ENCODE results near the gene SLC13A4. TPM values are rescaled to one million over a fixed set of nuclear protein-coding genes. Genes with fewer than 3 reads are reported as not detected.

Gene SLC13A4
- total and polyA plus RNA-seq, 2 of the 4 experiments (the other 2 are of a cell fraction), result 0.10 TPM; not detected in 1

DNA sequence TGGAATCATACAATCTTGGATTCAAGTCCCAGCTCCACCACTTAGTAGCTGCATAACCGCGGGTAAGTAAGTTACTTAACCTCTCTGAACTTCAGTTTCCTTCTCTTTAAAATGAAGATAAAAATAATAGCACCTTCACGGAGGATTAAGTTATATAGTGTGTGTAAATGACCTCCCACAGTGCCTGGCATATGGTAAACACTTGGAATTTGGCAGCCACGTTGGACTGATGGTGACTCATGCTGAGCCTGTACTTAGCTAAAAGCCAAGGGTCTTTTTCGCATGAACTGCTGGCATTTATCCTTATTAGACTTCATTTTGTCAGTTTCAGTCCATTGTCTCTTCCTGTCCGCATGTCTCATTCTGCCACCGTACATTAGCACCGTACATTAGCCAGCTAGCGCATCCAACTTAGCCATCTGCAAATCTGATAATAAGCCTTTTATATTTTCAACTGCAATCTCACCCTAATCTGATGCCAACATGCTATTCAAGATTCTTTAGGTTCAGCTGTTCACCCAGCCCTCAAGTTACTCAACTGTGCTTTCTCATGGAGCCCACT lies 11.2 kb downstream of the SLC13A4 start:
- ChIA-PET CTCF (interaction anchor here (0.6 to 0.8 kb wide), 3 partner anchors 11 to 29 kb away, joined by 3 to 5 read pairs (median 3); no protein-coding TSS in a partner anchor), POLR2A (ENCODE audit: unreplicated experiment) (no interaction called here)
- H3K9ac ChIP-seq (ENCODE audit: low read depth, low read length), result no peak overlapping the region
- 0 out of 2 replicates have a peak overlapping the region, but pooled peaks have one; percentile 20 for H2BK20ac ChIP-seq (ENCODE audit: low read depth, low read length)
- H3K79me1 ChIP-seq (ENCODE audit: low read depth in 1 of 2, low read length in 2 of 2), result peaks cover 0 to 8% of the 10 kb centered on the region in 2 experiments; a peak in 2 of 4 replicates
- BruUV-seq (replicated peaks), result no TSS peak
- no peaks in the 10 kb centered on the region for H3K27me3 ChIP-seq (ENCODE audit: control insufficient read depth, insufficient read depth, low read length)
- H4K8ac ChIP-seq (ENCODE audit: low read depth in 2 of 2, low read length in 2 of 2), result peak overlapping the region in 1 of 2 experiments; percentile 79; a peak in 1 of 4 replicates
- peak; percentile 78 for TF ChIP-seq FOS (IDR thresholded peaks at IDR 0.05; ENCODE audit: low read depth, low read length)
- TF ChIP-seq MAFK (IDR thresholded peaks at IDR 0.05; ENCODE audit: low read depth, low read length), result no peak
- TF ChIP-seq RCOR1 (IDR thresholded peaks at IDR 0.05; ENCODE audit: insufficient replicate concordance, low read length), result no peak
- TF ChIP-seq, protein P1, sequence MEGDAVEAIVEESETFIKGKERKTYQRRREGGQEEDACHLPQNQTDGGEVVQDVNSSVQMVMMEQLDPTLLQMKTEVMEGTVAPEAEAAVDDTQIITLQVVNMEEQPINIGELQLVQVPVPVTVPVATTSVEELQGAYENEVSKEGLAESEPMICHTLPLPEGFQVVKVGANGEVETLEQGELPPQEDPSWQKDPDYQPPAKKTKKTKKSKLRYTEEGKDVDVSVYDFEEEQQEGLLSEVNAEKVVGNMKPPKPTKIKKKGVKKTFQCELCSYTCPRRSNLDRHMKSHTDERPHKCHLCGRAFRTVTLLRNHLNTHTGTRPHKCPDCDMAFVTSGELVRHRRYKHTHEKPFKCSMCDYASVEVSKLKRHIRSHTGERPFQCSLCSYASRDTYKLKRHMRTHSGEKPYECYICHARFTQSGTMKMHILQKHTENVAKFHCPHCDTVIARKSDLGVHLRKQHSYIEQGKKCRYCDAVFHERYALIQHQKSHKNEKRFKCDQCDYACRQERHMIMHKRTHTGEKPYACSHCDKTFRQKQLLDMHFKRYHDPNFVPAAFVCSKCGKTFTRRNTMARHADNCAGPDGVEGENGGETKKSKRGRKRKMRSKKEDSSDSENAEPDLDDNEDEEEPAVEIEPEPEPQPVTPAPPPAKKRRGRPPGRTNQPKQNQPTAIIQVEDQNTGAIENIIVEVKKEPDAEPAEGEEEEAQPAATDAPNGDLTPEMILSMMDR (conservative IDR thresholded peaks at IDR 0.05; ENCODE audit: low read depth, low read length), result no peak
- TF ChIP-seq BHLHE40 (IDR thresholded peaks at IDR 0.05; ENCODE audit: low read depth, low read length), result peak; percentile 15; the same call in 1 of the 2 replicates
- no peak for TF ChIP-seq RFX5 (IDR thresholded peaks at IDR 0.05; ENCODE audit: low read depth, low read length)
- no peak for TF ChIP-seq CEBPB (IDR thresholded peaks at IDR 0.05; ENCODE audit: low read depth, low read length)
- TF ChIP-seq SMC3 (IDR thresholded peaks at IDR 0.05; ENCODE audit: low read depth, low read length), result peak; percentile 4; the same call in 1 of the 2 replicates
- no peak for TF ChIP-seq MAZ (IDR thresholded peaks at IDR 0.05; ENCODE audit: borderline replicate concordance, low read depth, low read length)
- no peak for TF ChIP-seq CHD1 (IDR thresholded peaks at IDR 0.05; ENCODE audit: low read depth, low read length)
- no peak overlapping the region for H4K91ac ChIP-seq (ENCODE audit: insufficient read depth, low read depth, low read length)
- no peak overlapping the region for H3K27ac ChIP-seq (ENCODE audit: insufficient read depth, low read length)
- no peak overlapping the region for H3K4me3 ChIP-seq (ENCODE audit: insufficient read depth, low read depth, low read length)
- intact Hi-C loops (cut with micrococcal nuclease) (no loop called here), in situ Hi-C loops (cut with MboI; ENCODE audit: low sequenced_read_pairs) (no loop called here), dilution Hi-C loops (cut with HindIII; ENCODE audit: low sequenced_read_pairs, unreplicated experiment) (no loop called here)
- H4K5ac ChIP-seq (ENCODE audit: low read depth, low read length), result no peak overlapping the region
- peaks cover 12% of the 10 kb centered on the region for H3K9me1 ChIP-seq (ENCODE audit: insufficient read depth, low read length)
- peak overlapping the region; percentile 20; the same call in 1 of the 2 replicates for H2AK5ac ChIP-seq (ENCODE audit: low read depth, low read length)
- no peaks in the 10 kb centered on the region for H3K36me3 ChIP-seq (ENCODE audit: control insufficient read depth, insufficient read depth, low read length)
- H3K4me1 ChIP-seq (ENCODE audit: control insufficient read depth, insufficient read depth, low read length), result peaks cover 15% of the 10 kb centered on the region
- H3K4me2 ChIP-seq (ENCODE audit: low read depth, low read length), result no peak overlapping the region
- WGBS, 2 experiments (ENCODE audit: extremely low coverage in 2 of 2, insufficient read length in 1 of 2), result 29% methylated on average over 6 of the region's 9 CpGs; no CpG with 5 or more reads in 1 of the 2 experiments
- H4K20me1 ChIP-seq (ENCODE audit: insufficient read depth, low read length), result no peaks in the 10 kb centered on the region
- H3K18ac ChIP-seq (ENCODE audit: low read depth, low read length), result no peak overlapping the region
- no peak overlapping the region for H2BK15ac ChIP-seq (ENCODE audit: low read depth, low read length)
- peak; percentile 48; the same call in 1 of the 2 replicates for ATAC-seq (ENCODE audit: low read depth)
- H3K4ac ChIP-seq (ENCODE audit: low read depth, low read length), result peak overlapping the region; percentile 58
- H3K23ac ChIP-seq (ENCODE audit: low read depth, low read length), result peak overlapping the region; percentile 45; the same call in 1 of the 2 replicates
- H2AK9ac ChIP-seq (replicated peaks; ENCODE audit: low read depth, low read length, poor library complexity), result no peak overlapping the region
- H3K56ac ChIP-seq (ENCODE audit: extremely low read depth, insufficient read depth, low read length), result no peak overlapping the region
- 0 out of 2 replicates have a peak overlapping the region, but pooled peaks have one; percentile 48 for H3K14ac ChIP-seq (replicated peaks; ENCODE audit: low read depth, low read length)
- no peaks in the 10 kb centered on the region for H3K9me3 ChIP-seq (ENCODE audit: control insufficient read depth, insufficient read depth, low read length)
- peak overlapping the region; percentile 9 for H2AFZ ChIP-seq (replicated peaks; ENCODE audit: low read length, poor library complexity)
- DNase-seq, result peak; percentile 88
- no peak overlapping the region for H2BK5ac ChIP-seq (ENCODE audit: low read depth, low read length, poor library complexity, severe bottlenecking)
- peak overlapping the region; percentile 68 for H2BK120ac ChIP-seq (ENCODE audit: low read depth, low read length)

Measured in IMR-90 (cell line).